ENCODE measurements around the gene GMPR.

DNA sequence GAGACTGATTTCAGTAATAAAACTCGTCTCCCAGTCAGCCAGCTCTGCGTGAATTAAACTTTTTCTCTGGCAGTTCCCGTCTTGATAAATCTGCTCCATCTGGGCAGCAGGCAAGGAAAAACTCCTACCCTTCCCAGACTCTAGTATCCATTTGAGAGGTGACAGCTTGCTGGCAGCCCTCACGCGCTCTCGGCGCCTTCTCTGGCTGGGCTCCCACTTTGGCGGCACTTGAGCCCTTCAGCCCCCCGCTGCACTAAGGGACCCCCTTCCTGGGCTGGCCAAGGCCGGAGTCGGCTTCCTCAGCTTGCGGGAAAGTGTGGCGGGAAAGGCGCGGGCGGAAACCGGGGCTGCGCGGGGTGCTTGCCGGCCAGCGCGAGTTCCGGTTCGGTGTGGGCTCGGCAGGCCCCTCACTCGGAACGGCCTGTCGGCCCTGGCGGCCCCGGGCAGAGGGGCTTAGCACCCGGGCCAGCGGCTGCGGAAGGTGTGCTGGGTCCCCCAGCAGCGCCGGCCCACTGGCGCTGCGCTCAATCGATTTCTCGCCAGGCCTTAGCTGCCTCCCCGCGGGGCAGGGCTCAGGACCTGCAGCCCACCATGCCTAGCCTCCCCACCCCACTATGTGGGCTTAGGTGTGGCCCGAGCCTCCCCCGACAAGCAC lies 21.8 kb upstream of the GMPR start:
- TF ChIP-seq, protein P1, sequence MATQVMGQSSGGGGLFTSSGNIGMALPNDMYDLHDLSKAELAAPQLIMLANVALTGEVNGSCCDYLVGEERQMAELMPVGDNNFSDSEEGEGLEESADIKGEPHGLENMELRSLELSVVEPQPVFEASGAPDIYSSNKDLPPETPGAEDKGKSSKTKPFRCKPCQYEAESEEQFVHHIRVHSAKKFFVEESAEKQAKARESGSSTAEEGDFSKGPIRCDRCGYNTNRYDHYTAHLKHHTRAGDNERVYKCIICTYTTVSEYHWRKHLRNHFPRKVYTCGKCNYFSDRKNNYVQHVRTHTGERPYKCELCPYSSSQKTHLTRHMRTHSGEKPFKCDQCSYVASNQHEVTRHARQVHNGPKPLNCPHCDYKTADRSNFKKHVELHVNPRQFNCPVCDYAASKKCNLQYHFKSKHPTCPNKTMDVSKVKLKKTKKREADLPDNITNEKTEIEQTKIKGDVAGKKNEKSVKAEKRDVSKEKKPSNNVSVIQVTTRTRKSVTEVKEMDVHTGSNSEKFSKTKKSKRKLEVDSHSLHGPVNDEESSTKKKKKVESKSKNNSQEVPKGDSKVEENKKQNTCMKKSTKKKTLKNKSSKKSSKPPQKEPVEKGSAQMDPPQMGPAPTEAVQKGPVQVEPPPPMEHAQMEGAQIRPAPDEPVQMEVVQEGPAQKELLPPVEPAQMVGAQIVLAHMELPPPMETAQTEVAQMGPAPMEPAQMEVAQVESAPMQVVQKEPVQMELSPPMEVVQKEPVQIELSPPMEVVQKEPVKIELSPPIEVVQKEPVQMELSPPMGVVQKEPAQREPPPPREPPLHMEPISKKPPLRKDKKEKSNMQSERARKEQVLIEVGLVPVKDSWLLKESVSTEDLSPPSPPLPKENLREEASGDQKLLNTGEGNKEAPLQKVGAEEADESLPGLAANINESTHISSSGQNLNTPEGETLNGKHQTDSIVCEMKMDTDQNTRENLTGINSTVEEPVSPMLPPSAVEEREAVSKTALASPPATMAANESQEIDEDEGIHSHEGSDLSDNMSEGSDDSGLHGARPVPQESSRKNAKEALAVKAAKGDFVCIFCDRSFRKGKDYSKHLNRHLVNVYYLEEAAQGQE (IDR thresholded peaks at IDR 0.05; ENCODE audit: low read depth): no peak
- TF ChIP-seq, protein P2, sequence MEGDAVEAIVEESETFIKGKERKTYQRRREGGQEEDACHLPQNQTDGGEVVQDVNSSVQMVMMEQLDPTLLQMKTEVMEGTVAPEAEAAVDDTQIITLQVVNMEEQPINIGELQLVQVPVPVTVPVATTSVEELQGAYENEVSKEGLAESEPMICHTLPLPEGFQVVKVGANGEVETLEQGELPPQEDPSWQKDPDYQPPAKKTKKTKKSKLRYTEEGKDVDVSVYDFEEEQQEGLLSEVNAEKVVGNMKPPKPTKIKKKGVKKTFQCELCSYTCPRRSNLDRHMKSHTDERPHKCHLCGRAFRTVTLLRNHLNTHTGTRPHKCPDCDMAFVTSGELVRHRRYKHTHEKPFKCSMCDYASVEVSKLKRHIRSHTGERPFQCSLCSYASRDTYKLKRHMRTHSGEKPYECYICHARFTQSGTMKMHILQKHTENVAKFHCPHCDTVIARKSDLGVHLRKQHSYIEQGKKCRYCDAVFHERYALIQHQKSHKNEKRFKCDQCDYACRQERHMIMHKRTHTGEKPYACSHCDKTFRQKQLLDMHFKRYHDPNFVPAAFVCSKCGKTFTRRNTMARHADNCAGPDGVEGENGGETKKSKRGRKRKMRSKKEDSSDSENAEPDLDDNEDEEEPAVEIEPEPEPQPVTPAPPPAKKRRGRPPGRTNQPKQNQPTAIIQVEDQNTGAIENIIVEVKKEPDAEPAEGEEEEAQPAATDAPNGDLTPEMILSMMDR (IDR thresholded peaks at IDR 0.05 in 2 of 3, conservative IDR thresholded peaks at IDR 0.05 in 1 of 3; ENCODE audit: borderline replicate concordance in 1 of 3, insufficient read depth in 1 of 3, low read depth in 2 of 3, low read length in 2 of 3): no peak
- TF ChIP-seq TCF7L2 (IDR thresholded peaks at IDR 0.05; ENCODE audit: borderline replicate concordance, extremely low read depth, insufficient read depth, insufficient read length): no peak
- no peak for TF ChIP-seq EGR1 (IDR thresholded peaks at IDR 0.05; ENCODE audit: low read depth)
- TF ChIP-seq EZH2 (IDR thresholded peaks at IDR 0.05): no peak
- no peak for TF ChIP-seq SP1 (IDR thresholded peaks at IDR 0.05; ENCODE audit: low read depth)
- no peak for TF ChIP-seq POLR2AphosphoS5 (IDR thresholded peaks at IDR 0.05; ENCODE audit: low read depth, low read length)
- TF ChIP-seq POLR2A (IDR thresholded peaks at IDR 0.05; ENCODE audit: borderline replicate concordance, extremely low read depth, insufficient read depth, insufficient read length): no peak
- TF ChIP-seq SIN3A (IDR thresholded peaks at IDR 0.05; ENCODE audit: low read depth): no peak
- TF ChIP-seq EZH2phosphoT487 (IDR thresholded peaks at IDR 0.05; ENCODE audit: borderline replicate concordance): no peak
- TF ChIP-seq ZNF274 (IDR thresholded peaks at IDR 0.05; ENCODE audit: low read depth, low read length): no peak
- TF ChIP-seq RAD21 (IDR thresholded peaks at IDR 0.05; ENCODE audit: low read depth): no peak
- no peak for TF ChIP-seq JUND (IDR thresholded peaks at IDR 0.05)
